Prostate gland (tissue), 2 donors: Measurements from ENCODE around the gene LBX2.
A peak's percentile ranks its signal among the peaks of the same experiment; 100 is the strongest.

ENCODE experiments used
- CTCF ChIP-seq, 4 experiments: fragments of 200-600 bp in 2 of 4; fragments of 450-650 bp in 2 of 4; sonication (generic) in 2 of 4; IDR thresholded peaks; 1 replicate in 3 of 4; 2 replicates in 1 of 4; pipeline ENCODE4 v1.5.1; 2016 to 2019; ENCODE audit warnings: antibody characterized with exemption in 4 of 4, mild to moderate bottlenecking in 2 of 4, moderate library complexity in 2 of 4
- POLR2A ChIP-seq: fragments of 450-650 bp; IDR thresholded peaks from one replicate; pipeline ENCODE4 v1.6.1; 2016; ENCODE audit warnings: antibody characterized with exemption, mild to moderate bottlenecking

GRCh38 chr2:74482801-74483674, 16.4 kb downstream of the LBX2 start, which contains the start of the genes CCDC142 and TTC31:
- peak; percentile 26 for TF ChIP-seq POLR2A
- TF ChIP-seq CTCF (IDR thresholded peaks at IDR 0.05): peak; percentile 61 to 94 (median 90)
